Suprapubic skin (tissue), 4 donors: ENCODE results near the gene EYS.

ENCODE experiments used
- EP300 ChIP-seq: sonication (generic); formaldehyde crosslinking; IDR thresholded peaks from one replicate; pipeline ENCODE4 v1.6.1; 2017; ENCODE audit warnings: antibody characterized with exemption
- POLR2A ChIP-seq, 2 donors: fragments of 450-650 bp; IDR thresholded peaks; one replicate each; pipeline ENCODE4 v1.6.1; 2017; ENCODE audit warnings: antibody characterized with exemption in 2 of 2, mild to moderate bottlenecking in 2 of 2, moderate library complexity in 2 of 2
- POLR2AphosphoS5 ChIP-seq, 3 donors: sonication (generic); formaldehyde crosslinking; IDR thresholded peaks; one replicate each; pipeline ENCODE4 v1.6.1; 2017; ENCODE audit warnings: antibody characterized with exemption in 3 of 3
- TF ChIP-seq, protein P1 (sequence below), 2 donors: fragments of 200-600 bp in 1 of 2; fragments of 450-650 bp in 1 of 2; sonication (generic) in 1 of 2; IDR thresholded peaks; one replicate each; pipeline ENCODE4 v1.5.1; 2016 to 2019; ENCODE audit warnings: antibody characterized with exemption in 2 of 2, mild to moderate bottlenecking in 1 of 2, moderate library complexity in 1 of 2

DNA sequence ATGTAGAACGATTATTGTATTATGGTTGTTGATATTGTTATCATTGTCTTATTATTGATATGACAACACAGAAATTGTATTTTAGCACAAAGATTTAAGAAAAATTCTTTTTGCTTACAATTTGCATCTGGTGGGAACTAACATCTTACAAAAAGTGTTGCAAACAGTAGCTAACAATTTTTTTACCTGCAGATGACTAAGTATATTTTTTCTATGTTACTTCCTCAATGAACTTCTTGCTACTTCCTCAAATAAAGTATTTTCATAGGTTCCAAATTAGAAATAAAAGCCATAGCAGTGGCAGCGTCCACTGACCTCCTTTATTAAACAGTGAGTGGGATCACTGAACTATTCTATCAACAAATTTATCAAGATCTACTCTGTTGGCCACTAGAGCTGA, 1224.4 kb downstream of the EYS start:
- TF ChIP-seq, protein P1, sequence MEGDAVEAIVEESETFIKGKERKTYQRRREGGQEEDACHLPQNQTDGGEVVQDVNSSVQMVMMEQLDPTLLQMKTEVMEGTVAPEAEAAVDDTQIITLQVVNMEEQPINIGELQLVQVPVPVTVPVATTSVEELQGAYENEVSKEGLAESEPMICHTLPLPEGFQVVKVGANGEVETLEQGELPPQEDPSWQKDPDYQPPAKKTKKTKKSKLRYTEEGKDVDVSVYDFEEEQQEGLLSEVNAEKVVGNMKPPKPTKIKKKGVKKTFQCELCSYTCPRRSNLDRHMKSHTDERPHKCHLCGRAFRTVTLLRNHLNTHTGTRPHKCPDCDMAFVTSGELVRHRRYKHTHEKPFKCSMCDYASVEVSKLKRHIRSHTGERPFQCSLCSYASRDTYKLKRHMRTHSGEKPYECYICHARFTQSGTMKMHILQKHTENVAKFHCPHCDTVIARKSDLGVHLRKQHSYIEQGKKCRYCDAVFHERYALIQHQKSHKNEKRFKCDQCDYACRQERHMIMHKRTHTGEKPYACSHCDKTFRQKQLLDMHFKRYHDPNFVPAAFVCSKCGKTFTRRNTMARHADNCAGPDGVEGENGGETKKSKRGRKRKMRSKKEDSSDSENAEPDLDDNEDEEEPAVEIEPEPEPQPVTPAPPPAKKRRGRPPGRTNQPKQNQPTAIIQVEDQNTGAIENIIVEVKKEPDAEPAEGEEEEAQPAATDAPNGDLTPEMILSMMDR (IDR thresholded peaks at IDR 0.05): no peak
- no peak for TF ChIP-seq POLR2AphosphoS5 (IDR thresholded peaks at IDR 0.05)
- TF ChIP-seq POLR2A (IDR thresholded peaks at IDR 0.05): no peak
- no peak for TF ChIP-seq EP300
